Adrenal gland (tissue), 19 donors: ENCODE measurements around the gene CST8. TPM values are rescaled to one million over a fixed set of nuclear protein-coding genes. Genes with fewer than 3 reads are reported as not detected.

ENCODE experiments used
- DNase-seq, 7 donors: peaks; one replicate each; pipeline ENCODE4 v3.0.0-alpha.2; 2019 to 2020
- H3K27ac ChIP-seq, 5 donors: fragments of 200-600 bp; sonication (generic) in 4 of 5; 1 replicate in 3 of 5; 2 replicates in 2 of 5; pipeline versions ENCODE4 v1.5.1 to v1.8.0; 2016 to 2020; ENCODE audit warnings: mild to moderate bottlenecking in 1 of 5
- H3K27me3 ChIP-seq: fragments of 200-600 bp; 2 replicates; pipeline ENCODE4 v1.8.0; 2021
- H3K36me3 ChIP-seq, 2 donors: fragments of 200-600 bp; replicated peaks in 1 of 2; 1 replicate in 1 of 2; 2 replicates in 1 of 2; pipeline versions ENCODE4 v1.5.1 to v1.8.0; 2018 to 2022
- H3K4me1 ChIP-seq, 2 donors: fragments of 200-600 bp; replicated peaks in 1 of 2; 1 replicate in 1 of 2; 2 replicates in 1 of 2; pipeline versions ENCODE4 v1.5.1 to v1.8.0; 2018 to 2021
- H3K4me3 ChIP-seq, 4 donors: fragments of 200-600 bp; sonication (generic) in 3 of 4; one replicate each; pipeline ENCODE4 v1.5.1; 2016 to 2018
- H3K9me3 ChIP-seq, 3 donors: fragments of 200-600 bp; sonication (generic) in 1 of 3; replicated peaks in 1 of 3; 1 replicate in 2 of 3; 2 replicates in 1 of 3; pipeline versions ENCODE4 v1.5.1 to v1.8.0; 2016 to 2021
- CTCF ChIP-seq, 6 experiments: fragments of 450-650 bp in 4 of 6; fragments of 200-600 bp in 2 of 6; sonication (generic) in 1 of 6; IDR thresholded peaks; 1 replicate in 5 of 6; 2 replicates in 1 of 6; pipeline versions ENCODE4 v1.5.1 to v1.8.0; 2016 to 2021; ENCODE audit warnings: antibody characterized with exemption in 6 of 6, mild to moderate bottlenecking in 2 of 6, moderate library complexity in 1 of 6
- POLR2A ChIP-seq, 2 donors: fragments of 450-650 bp; IDR thresholded peaks; one replicate each; pipeline ENCODE4 v1.6.1; 2017; ENCODE audit warnings: antibody characterized with exemption in 2 of 2, mild to moderate bottlenecking in 2 of 2, moderate library complexity in 1 of 2
- WGBS, 4 donors: extraction: QIAGEN DNeasy Blood & Tissue Kit in 2 of 4; methylation state at CpG; one replicate each; pipeline versions ENCODE4 v1.1.5 to v1.1.7; 2013 to 2017; 5-methylcytosine and 5-hydroxymethylcytosine counted together
- intact Hi-C, 2 donors: fragments of 100-400 bp; cut with DNase I; formaldehyde crosslinking; loops; one replicate each; pipeline versions ENCODE4 v1.14.1 to v1.15.0; 2022 to 2023
- long read RNA-seq, 10 donors: library from polyadenylated mRNA in 3 of 10; unstranded in 2 of 10; stranded (forward) in 1 of 10; transcript quantifications; one replicate each; pipeline ENCODE4 v2.0.0 and lab custom pipeline, GENCODE V29; 2021 to 2026
- polyA plus RNA-seq, 3 donors: library from polyadenylated mRNA; stranded (reverse); fragments of 200-250 nt in 2 of 3; fragments of 350-450 nt in 1 of 3; fragmentation: Illumina TruSeq in 1 of 3; extraction: RNeasy Lipid Tissue Mini Kit (QIAGEN cat#74804) in 1 of 3; gene quantifications; one replicate each; pipeline ENCODE4 v1.2.3, GENCODE V29; 2013 to 2014
- total RNA-seq, 9 donors: library from RNA; depleted of rRNA in 4 of 9; stranded (reverse); fragments of >200 nt in 4 of 9; fragments of 120-200 nt in 1 of 9; fragmentation: NEBNext Ultra II Directional in 1 of 9; extraction: Animal tissue kit (Norgen Biotek cat#: 25700) in 1 of 9; gene quantifications; one replicate each; pipeline versions ENCODE4 v1.1.0 to v1.2.4, GENCODE V29; 2013 to 2023
- donor health status: healthy with polysubstance abuse.
- donor health status: Bipolar disorder and iron deficiency.
- donor health status: DM: yes; HTN: yes; CAD: no.
- donor health status: DM: no; HTN: no; CAD: no.
- donor health status: DM: no; HTN: no; CAD: no.
- donor health status: DM: yes; HTN: yes; CAD: no.

The CST8 gene
- total RNA-seq (not detected), polyA plus RNA-seq (not detected)
- long read RNA-seq, donor 1: 0 reads
- long read RNA-seq, donor 2: 0 reads
- long read RNA-seq, donor 3: 0 reads
- long read RNA-seq, donor 4: 0 reads
- long read RNA-seq, donor 5: 0 reads
- long read RNA-seq, donor 6: 0 reads
- long read RNA-seq, donor 7: 0 reads
- long read RNA-seq, donor 8: 0 reads
- long read RNA-seq, donor 9: 0 reads
- long read RNA-seq, donor 10: 0 reads

- H3K4me3 ChIP-seq: no peak within 1 kb of the TSS
- H3K4me1 ChIP-seq: no peaks in the 10 kb centered on the region
- DNase-seq: no peak
- no peaks in the 10 kb centered on the region for H3K36me3 ChIP-seq
- intact Hi-C loops: no loop called here
- H3K27me3 ChIP-seq: no peaks in the 10 kb centered on the region
- H3K9me3 ChIP-seq: no peaks in the 10 kb centered on the region
- H3K27ac ChIP-seq: no peak within 1 kb of the TSS
- TF ChIP-seq CTCF (IDR thresholded peaks at IDR 0.05): no peak
- no peak for TF ChIP-seq POLR2A (IDR thresholded peaks at IDR 0.05)
- WGBS, 4 donors: 82 to 100% (median 92%) methylated on average over 1 to 5 of the region's 5 CpGs
These were observed at the start of gene CST8 for GRCh38 chr20:23490817-23491216. CST8 (plus strand) TSS chr20:23491117; CDS start chr20:23491668, 551 bp downstream.

- Histone ChIP-seq H3K36me3 (no peaks in the 10 kb centered on the region), H3K4me3 (no peak overlapping the region), H3K4me1 (no peaks in the 10 kb centered on the region), H3K27me3 (no peaks in the 10 kb centered on the region), H3K9me3 (no peaks in the 10 kb centered on the region), H3K27ac (no peak overlapping the region)
- WGBS, 4 donors: 12 to 19% (median 17%) methylated on average over 8 of the region's 8 CpGs
- DNase-seq: peak; percentile 51 to 87 (median 70)
- TF ChIP-seq CTCF (IDR thresholded peaks at IDR 0.05): peak; percentile 73 to 95 (median 81)
- TF ChIP-seq POLR2A (IDR thresholded peaks at IDR 0.05): no peak
- intact Hi-C loops: loop anchor here (2.0 to 5.0 kb wide), 2 partner anchors 165 kb away; partner anchors contain the start of gene CST9 (in 1 of the 2)
These were observed 49.0 kb upstream of the CST8 start for GRCh38 chr20:23441850-23442313.

- DNase-seq: no peak
- 67 to 81% (median 75%) methylated on average over 5 of the region's 5 CpGs for WGBS, 4 donors
- H3K36me3 ChIP-seq: no peaks in the 10 kb centered on the region
- intact Hi-C loops: loop anchor here (2.0 to 5.0 kb wide), 2 partner anchors 164 to 165 kb away; partner anchors contain the start of gene CST9 (in 1 of the 2)
- no peaks in the 10 kb centered on the region for H3K27me3 ChIP-seq
- H3K9me3 ChIP-seq: no peaks in the 10 kb centered on the region
- H3K4me1 ChIP-seq: no peaks in the 10 kb centered on the region
- no peak overlapping the region for H3K27ac ChIP-seq
- no peak for TF ChIP-seq POLR2A (IDR thresholded peaks at IDR 0.05)
- TF ChIP-seq CTCF (IDR thresholded peaks at IDR 0.05): no peak
- no peak overlapping the region for H3K4me3 ChIP-seq
These were observed 48.5 kb upstream of the CST8 start for GRCh38 chr20:23442436-23442835.

GRCh38 chr20:23444859-23445258, 46.1 kb upstream of the CST8 start:
- TF ChIP-seq POLR2A (IDR thresholded peaks at IDR 0.05) (no peak), CTCF (IDR thresholded peaks at IDR 0.05) (no peak)
- no peaks in the 10 kb centered on the region for H3K9me3 ChIP-seq
- H3K27me3 ChIP-seq: no peaks in the 10 kb centered on the region
- H3K27ac ChIP-seq: no peak overlapping the region
- WGBS, 4 donors: 82 to 92% (median 85%) methylated on average over 4 of the region's 4 CpGs
- no peaks in the 10 kb centered on the region for H3K36me3 ChIP-seq
- no peak overlapping the region for H3K4me3 ChIP-seq
- H3K4me1 ChIP-seq: no peaks in the 10 kb centered on the region
- intact Hi-C loops: loop anchor here in 1 of 2 donors (5.0 kb wide), 1 partner anchor 162 kb away; the partner anchor contains the start of gene CST9
- peak in 1 of 7 donors; percentile 33 for DNase-seq
